ENCODE results near the gene PRKCE.
"Not testable (repeated sequence)": the region's sequence is repeated elsewhere in the genome, so short reads cannot be mapped to it uniquely, and the experiment has no call there.

Gene PRKCE

GRCh38 chr2:45909677-45910191 is 258.3 kb downstream of the PRKCE start:
- no peak for DNase-seq (ENCODE audit: low read depth)

DNA sequence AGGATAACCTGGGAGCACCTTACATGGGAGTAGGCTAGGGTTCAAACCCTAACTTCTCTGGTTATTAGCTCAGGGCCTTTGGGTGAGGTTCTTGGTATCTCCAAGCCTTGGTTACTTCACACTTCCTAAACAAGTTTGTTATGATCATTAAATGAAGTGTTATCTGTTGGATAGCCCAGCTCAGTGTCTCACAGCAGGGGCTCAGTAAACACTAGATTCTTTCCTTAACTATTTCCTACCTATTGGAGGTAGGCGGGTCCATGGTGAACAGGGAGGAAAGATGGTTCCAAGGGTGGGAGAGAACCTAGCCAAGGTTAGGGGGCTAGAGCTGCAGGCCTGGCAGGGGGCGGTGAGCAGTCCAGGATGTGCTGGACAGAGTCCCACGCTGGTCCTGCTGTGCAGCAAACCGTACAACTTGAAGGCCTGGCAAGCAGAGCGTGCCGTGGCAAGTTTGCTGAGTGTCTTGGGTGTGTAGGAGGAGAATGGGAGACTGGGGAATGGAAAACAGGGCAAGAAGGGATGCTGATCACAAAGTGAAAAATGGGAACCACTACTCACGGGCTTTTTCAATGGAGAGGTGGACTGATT is 259.1 kb downstream of the PRKCE start:
- no peak for DNase-seq (ENCODE audit: low read depth)

GRCh38 chr2:45911538-45911937 is 260.1 kb downstream of the PRKCE start:
- DNase-seq (ENCODE audit: low read depth) = no peak

- DNase-seq (ENCODE audit: low read depth) = no peak
Measured at GRCh38 chr2:45912109-45912508, 260.6 kb downstream of the PRKCE start.

DNA sequence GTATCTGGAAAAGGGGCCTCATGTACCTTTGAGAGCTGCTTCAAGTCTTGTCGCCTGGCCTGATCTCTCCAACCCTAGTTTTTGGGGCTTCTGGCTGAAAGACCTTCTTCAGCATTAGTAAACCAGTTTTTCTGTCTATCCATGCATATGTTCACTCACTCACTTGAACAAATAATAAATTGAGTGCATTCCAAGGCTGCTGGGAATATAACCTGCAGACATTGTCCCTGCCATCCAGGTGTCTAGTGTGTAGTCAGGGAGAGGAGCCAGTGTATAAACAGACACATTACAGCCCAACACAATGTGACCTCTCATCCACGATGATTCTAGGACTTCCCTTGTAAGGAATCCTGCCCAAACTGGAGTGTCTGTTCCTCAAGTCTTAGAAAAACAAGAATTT is 262.1 kb downstream of the PRKCE start:
- DNase-seq (ENCODE audit: low read depth) = no peak

- no peak for DNase-seq (ENCODE audit: low read depth)
Measured at GRCh38 chr2:45915523-45915922, 264.0 kb downstream of the PRKCE start.

- not testable (repeated sequence) for DNase-seq (ENCODE audit: low read depth)
Measured at GRCh38 chr2:45917561-45918176, 266.2 kb downstream of the PRKCE start.

DNA sequence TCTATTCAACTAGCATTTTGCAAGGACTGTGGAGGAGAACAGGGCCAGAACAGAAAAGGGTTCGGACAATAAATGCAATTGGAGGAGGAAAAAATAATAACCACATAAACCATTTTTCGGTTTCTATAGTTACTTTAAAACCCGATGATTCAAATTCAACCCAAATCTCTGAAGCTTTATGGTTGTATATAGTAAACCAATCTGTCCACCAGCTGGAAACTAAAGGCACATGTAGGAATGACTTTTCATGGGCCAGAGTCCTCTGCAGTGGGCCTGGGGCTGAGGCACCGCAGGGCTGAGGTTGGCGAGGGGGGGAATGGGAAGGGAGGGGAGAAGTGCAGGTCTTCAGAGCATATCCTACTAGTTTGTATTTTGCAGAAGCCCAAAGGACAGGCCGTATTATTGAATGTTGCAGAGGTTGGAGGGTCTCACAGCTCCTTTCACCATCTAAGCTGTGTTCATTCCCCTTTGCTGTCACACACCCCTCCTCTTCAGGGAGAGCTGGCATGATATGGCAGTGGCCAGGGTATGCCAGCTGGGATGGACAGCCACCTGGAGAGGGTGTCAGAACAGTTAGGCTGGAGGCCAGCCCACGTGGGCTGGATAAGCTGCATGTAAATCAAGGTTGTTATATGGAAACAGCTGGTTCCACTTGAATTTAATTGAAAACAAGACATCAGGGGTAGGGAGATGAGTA is 267.1 kb downstream of the PRKCE start:
- no peak for DNase-seq (ENCODE audit: low read depth)

DNA sequence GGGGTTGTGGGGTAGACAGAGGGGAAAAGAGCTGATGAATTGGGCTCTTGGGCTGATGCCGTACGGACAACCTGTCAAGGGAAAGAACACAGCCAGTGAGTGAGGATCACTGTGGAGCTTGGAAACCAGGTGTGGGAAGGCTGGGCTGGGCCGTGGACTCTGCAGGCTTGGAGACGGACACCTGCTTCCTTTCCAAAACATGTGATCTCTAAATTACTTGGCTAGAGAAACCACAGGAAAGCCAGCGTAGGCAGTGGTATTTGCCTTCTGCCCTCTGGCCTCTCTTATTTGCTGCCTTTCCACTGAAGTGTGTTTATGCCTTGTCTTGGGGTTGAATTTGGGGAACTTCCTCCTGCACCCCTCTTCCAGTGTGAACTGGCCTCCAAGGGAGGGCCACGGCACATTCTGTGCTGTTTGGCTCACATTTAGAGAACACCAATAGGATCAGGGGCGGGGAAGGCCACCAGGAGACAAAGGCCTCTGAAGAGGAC is 267.7 kb downstream of the PRKCE start:
- DNase-seq (ENCODE audit: low read depth) = no peak

GRCh38 chr2:45919711-45920111 is 268.2 kb downstream of the PRKCE start:
- DNase-seq (ENCODE audit: low read depth) = no peak

DNA sequence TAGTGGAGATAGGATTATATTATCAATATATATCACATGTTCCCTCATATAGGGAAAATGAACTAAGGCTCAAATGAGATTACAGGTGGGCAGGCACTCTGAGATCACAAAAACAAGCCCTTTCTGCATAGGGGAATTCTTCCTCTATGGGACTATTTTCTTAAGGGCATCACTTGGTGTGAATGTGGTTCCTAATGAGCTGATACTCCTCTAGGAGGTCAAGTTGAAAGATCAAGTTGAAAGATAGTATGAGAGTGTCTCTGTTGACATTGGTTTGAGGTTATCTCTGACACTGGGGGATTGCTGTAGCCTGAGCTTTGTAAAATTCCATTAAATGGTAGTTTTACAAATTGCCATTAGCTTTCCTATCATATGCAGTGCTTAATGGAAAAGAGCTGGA is 270.4 kb downstream of the PRKCE start:
- DNase-seq (ENCODE audit: low read depth) = no peak

DNA sequence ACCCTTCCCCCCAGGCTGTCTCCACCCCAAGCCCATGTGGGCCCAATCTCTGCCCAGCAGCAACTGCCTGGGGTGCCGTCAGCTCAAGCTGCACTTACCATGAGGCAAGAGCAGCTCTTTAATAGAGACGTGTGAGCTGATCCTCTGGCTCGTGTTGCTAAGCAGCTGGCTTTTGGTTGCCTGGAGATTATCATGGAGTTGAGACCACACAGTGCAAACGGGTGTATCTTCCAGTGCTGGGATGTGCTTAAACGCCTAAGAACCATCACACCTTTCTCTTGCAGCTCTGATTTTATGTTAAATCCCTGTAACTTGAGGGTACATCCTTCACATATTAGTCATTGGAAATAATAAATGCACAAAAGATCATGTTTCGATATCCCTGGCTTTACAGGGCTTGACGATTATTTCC is 271.1 kb downstream of the PRKCE start:
- DNase-seq (ENCODE audit: low read depth) = no peak

- DNase-seq (ENCODE audit: low read depth) = no peak
Measured at GRCh38 chr2:45923701-45924100, 272.2 kb downstream of the PRKCE start.

DNA sequence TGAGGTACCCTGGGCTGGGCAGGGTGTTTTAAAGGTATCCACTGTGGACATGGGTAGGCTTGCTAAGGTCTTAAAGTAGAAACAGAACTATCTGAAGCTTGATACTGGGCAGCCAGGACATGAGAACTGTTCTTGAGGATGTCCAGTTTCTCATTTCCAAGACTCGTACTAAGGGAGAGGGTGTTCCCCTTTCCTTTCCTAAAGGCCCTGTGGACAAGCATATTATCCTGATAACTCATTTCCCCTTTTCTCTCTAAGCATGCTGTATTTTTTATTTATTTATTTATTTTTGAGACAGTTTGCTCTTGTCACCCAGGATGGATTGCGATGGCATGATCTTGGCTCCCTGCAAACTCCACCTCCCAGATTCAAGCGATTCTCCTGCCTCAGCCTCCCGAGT is 273.6 kb downstream of the PRKCE start:
- no peak for DNase-seq (ENCODE audit: low read depth)

DNA sequence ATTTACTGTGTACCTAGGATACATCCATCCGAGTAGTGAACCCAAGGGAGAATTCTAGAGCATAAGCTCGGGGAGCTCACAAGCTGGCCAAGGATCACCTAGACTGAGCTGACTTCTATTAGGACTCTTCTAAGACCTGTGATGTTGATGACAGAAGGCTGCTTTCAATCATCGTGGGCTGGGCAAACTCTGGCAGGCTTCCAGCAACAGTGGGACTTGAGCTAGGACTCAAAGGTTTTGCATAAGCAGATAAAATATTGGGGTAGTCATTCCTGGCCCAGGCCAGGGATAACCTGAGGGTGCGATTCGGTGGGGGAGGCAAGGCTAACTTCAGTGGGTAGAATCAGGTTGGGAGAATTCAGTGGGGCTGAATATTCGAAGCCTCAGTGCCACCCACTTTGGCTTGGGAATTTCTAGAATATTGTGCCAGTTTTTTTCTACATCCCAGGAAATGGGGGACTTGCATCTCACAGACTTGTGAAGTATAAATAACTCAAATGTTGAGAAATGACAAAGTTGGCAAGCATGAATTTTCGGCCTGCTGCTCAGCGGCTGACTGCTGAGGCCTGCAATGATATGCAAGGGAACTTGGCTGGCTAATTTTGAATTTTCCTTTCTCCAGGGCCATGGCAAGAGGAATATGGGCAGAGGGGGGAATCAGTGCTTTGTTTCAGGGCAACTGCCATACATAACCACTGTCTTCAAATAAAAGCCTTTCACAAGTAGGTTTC is 274.3 kb downstream of the PRKCE start:
- no peak for DNase-seq (ENCODE audit: low read depth)

DNA sequence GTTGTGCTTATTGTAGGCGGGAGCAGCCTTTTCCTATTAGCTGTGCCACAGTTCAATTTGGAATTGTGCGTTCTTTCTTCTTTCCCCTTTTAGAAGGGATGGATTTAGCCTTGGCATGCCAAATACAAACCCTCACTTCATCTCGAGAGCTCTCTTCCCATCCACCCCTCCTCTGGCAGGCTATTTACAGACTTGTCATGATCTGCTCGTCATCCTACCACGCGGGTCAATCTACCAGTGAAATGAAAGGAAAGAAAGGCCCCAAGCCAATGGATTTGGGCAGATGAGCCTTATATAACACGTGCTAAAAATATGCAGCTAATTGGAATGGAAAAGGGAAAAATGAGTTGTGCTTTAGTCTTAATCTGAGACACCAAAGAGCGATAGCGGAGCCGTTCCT is 277.5 kb downstream of the PRKCE start:
- no peak for DNase-seq (ENCODE audit: low read depth)

GRCh38 chr2:45929674-45930395 is 278.4 kb downstream of the PRKCE start:
- no peak for DNase-seq (ENCODE audit: low read depth)

DNA sequence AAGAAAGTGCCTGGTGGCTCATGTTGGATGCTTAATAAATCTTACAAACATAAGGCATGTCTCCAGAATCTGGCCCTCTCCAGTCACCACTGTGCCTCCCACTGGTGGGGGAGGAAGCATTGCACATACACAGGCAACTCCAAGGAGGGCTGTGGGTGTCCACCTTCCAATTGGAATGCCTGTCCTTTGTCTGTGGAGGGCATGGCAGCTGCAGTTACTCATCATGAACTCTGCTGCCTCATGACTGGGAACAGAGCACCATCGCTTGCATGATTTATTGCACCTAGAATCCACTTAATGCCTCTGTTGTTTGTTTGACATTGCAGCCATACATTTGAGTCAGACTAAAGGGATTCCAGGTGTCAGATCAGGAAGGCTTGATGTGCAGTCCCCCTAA is 278.9 kb downstream of the PRKCE start:
- DNase-seq (ENCODE audit: low read depth) = no peak

DNA sequence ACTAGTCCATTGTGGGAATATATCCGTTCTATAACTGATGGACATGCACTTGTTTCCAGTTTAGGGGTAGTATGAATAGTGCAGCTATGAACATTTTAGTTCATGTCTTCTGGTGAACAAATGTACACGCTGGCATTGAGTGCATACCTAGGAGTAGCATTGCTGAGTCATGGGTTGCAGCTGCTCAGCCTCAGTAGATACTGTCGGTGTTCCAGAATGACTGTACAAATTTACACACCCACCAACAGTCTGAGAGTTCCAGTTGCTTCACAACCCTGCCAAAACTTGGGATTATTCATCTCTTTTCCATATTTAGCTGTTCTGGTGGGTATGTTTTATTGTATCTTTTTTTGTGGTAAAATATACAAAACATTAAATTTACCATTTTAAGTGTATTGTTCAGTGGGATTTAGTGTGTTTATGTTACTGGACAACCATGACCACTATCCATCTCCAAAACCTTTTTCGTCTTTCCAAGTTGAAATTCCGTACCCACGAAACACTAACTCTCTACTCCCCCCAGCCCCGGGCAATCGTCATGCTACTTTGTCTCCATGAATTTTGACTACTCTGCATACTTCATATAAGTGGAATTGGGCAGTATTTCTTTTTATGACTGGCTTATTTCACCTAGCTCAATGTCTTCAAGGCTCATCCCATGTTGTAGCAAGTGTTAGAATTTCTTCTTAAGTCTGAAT is 281.0 kb downstream of the PRKCE start:
- no peak for DNase-seq (ENCODE audit: low read depth)

DNA sequence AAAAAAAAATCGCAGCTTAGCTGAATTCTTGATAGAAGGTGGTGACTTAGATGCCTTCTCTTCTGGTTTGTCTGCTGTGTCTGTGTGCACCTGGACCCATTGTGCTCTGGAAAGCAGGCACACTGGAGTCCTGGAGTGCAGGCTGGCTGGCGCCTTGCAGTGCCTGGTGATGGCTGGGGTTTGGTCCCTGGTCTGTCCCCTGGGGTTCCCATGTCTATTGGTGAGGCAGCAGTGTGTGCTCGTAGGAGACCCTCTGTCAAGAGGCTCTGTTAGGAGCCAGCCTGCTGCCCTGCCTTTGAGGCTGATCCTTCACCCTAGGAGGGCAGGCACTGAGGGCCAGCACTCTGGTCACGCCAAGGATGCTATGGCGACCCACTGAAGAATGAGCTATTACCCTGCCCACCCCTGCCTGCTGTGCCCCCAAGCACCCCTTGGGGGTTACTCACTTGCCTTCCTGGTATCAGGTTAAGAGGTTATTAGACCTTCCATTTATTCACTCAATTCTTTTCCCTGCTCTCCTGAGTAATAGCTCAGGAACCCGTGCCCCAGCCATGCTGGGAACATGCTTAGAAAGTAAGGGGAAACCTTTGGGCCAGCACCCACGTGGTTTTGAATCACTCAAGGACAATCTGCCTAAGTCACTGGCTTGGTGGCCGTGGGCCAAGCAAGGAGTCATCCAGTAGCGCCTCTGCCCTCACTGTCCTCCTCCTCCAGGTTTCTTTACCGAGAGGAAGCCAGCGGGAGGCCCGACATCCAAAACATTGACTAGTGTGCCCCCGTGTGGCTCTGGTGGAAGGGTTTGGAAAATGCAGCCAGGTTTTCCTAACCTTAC is 284.5 kb downstream of the PRKCE start:
- peak; percentile 96 for DNase-seq (ENCODE audit: low read depth)

Measured in HS-27A (cell line).